Epidermal melanocyte (primary cell): ENCODE data around the gene DNASE1L3.

Source experiments
- DNase-seq: peaks from one replicate; pipeline ENCODE4 v3.0.0; 2011; ENCODE audit warnings: low spot score; ENCODE audit not compliant: insufficient read length

The DNASE1L3 gene

DNA sequence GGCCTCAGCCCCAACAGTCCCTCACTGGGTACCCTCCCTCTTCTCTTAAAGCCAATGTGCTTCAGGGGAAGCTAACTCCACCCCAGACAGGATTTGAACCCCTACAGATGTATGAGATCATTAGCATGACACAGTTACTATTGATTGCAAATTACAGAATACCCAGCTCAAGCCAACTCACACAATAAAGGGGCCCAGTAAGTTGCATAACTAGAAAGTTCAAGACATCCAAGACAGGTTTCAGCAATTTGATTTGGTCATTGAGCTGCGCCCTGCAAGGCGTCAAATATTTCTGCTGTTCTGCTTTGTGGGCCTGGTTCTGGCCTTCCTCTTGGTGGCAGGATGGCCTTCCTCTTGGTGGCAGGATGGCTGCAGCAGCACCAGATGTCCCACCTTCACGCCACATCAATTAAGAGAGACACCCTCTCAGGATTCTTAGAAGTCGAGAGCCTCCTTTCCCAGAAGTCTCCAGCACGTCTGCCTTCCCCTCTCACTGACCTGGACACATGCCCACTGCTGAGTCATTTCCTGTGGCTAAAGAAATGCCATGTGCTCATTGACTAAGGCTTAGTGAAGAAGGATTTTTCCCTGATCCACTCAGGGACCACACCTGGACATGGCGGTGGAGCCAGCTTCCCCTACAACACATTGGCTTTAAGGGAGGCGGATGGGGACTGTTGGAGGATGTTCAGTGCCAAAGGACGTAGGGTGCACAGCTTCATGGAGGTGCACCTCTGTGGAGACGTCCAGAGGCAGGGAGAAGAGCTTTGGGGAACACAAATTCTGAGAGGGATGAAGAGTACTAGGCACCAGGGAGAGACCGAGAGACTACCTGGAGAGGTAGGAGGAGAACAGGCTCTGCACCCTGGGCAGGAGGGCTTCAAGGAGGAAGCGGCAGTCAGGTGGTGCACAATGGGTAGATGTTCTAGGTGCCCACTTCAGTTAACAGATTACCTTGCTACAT lies 49.1 kb downstream of the DNASE1L3 start:
- peak; percentile 30 for DNase-seq

DNA sequence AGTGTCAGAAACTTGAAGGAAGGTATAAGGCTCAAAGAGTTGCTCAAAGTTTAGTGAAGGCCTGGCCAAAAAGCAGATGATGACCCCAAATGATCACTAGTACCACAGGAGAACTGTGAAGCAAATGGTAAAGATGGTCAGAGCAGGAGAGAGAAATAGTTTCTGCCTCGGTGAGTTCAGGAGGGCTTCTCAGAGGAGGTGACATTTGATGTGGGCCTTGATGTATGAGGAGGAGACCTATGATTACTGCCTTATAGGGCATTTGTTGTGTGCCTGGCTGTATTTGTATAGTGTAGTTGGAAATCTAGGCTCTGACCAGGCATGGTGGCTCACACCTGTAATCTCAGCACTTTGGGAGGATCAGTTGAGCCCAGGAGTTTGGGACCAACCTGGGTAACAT lies 50.4 kb downstream of the DNASE1L3 start:
- no peak for DNase-seq

DNA sequence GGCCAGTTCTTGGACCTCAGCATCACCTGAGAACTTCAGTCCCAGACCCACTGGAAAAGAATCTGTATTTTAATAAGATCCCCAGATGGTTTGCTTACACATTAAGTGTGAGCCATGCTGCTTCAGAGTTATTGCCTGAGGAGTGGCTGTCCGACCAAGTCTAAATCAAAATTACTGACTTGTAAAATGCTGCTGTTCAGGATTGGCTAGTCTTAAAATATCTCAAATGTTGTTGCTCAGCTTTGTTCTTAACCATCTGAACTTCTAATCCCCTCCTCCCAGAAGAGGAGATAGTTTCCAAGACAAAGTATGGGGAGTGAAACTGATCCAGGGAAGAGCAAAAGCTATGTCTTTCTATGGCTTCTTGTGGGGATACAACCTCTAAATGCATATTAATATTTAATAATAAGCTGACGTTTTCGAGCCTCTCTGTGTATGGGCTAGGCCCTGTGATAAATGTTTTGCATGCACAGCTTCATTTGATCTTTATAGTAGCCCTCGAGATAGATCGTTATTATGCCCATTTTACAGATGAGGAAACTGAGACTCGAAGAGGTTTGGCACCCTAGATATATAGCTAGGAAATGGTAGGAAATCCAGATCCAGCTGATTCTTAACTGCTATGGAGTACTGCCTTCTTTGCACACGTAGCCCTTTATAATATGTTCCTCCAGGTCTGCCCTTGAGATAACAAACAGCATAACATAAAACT lies 52.2 kb downstream of the DNASE1L3 start:
- DNase-seq: no peak

DNA sequence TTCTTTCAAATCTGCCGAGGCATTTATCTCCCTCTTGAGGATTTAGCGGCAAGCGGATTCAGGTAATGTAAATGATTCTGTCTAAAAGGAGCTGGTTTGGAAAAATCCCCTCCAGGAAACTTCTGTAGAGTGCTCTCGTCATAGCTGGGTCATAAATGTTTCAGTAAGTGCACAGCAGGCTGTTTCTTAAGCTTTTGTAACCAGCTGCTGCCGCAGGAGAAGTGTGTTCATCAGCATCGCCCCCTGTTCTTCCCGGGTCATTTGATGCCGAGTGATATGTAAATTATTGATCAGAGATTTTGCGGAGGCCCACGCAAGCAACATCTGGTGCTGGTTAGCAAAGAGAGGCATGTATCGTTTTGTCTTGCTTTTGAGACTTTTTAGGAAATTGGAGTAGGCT lies 53.1 kb downstream of the DNASE1L3 start:
- DNase-seq: no peak

DNA sequence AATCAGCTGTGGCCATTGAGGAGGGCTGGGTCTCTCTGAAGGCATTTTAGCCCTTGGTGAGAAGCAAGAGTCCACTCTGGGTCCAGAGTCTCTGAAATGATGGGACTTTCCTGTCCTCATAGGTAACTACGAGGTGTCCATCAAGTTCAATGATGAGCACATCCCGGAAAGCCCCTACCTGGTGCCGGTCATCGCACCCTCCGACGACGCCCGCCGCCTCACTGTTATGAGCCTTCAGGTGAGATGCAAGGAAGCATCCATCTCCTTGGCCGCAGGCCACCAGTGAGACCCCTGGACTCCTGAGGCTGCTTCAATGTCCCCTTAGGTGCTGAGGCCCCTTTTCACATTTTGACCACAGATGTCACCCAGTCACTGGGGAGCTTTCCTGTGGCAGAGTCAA lies 54.9 kb downstream of the DNASE1L3 start:
- DNase-seq: no peak

DNA sequence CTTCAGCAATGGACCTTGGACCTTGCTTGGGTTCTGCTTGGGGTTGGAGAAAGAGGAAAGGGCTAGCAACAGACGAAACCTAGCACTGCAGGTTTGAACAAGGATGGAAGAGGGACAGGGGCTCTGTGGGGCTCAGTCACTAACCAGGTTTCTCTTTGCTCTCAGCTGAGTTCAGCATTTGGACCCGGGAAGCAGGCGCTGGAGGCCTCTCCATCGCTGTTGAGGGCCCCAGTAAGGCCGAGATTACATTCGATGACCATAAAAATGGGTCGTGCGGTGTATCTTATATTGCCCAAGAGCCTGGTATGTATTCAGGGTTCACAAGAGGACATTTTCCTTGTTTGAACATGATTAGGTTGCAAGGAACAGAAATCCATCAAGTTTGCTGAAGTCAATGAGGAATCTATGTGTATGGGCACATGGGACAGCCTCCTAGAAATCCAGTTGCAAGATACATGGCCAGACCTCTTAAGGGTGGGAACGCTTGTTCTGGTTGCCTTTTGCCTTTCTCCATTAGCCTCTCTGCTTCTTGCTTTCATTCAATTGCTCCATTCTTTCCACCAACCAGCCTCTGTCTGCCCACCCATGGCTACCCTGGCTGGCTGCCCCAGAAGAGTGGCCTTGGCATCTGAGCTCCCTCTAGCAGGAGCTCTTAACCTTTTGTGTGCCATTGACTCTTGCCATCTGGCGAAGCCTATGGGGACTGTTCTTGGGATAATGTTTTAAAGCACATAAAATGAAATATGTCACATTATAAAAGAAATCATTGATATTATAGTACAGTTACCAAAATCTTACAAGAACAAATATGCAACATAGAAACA lies 55.9 kb downstream of the DNASE1L3 start:
- no peak for DNase-seq

DNA sequence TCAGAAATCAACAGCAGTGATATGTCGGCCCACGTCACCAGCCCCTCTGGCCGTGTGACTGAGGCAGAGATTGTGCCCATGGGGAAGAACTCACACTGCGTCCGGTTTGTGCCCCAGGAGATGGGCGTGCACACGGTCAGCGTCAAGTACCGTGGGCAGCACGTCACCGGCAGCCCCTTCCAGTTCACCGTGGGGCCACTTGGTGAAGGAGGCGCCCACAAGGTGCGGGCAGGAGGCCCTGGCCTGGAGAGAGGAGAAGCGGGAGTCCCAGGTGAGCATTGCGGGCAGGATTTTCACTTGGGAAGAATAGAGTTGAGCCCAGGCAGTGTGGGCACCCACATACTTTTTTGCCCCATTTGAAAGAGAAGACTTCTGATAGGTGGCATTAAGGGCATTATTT lies 57.4 kb downstream of the DNASE1L3 start:
- no peak for DNase-seq

DNA sequence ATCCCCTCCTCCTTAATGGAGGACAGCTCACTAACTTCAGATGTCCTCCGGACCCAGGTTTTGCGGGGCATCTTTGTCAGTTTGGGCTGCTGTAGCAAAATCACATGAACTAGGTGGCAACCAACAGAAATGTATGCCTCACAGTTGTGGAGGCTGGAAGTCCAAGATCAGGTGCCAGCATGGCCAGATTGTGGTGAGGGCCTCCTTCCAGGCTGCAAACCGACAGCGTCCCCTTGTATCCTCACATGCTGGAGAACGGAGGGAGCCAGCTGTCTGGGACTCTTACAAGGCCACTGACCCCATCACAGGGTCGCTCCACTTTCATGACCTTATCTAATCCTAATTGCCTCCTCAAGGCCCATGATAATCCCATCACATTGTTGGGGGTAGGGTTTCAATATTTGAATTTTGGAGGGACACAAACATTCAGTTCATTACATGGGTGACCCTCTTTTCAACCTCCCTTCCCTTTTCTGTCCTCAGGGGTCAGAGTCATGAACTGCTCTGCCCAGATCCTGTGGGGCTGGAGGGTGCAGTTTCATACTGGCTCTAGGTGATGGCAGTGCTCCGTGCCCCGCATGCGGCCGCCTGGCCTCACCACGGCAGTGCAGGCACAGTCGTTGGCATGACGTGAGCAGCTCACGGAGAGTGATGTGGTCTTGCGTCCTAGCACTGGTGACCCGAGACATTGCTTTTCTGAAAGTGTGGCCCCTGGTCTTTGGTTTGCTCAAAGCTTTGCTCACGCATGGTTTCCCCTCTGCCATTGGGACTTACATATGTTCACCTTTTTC lies 58.4 kb downstream of the DNASE1L3 start:
- no peak for DNase-seq

DNA sequence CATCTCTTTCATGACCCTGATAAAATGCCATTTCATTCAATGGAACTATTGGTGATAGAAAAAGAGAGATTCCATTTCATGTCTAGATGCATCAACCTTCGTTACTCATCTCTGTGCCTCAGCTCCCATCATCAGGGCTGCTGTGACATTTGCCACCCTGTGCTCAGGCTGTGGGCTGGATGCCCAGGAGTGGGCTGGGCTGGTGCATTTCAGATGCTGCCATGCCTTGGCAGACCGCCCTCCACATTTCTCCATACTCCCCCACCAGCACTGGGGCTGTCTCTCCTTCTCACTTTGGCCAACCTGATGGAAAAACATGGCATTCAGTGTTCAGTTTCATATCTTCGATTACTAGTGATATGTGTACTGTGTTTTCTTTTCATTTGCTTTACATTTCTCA lies 59.1 kb downstream of the DNASE1L3 start:
- no peak for DNase-seq

DNA sequence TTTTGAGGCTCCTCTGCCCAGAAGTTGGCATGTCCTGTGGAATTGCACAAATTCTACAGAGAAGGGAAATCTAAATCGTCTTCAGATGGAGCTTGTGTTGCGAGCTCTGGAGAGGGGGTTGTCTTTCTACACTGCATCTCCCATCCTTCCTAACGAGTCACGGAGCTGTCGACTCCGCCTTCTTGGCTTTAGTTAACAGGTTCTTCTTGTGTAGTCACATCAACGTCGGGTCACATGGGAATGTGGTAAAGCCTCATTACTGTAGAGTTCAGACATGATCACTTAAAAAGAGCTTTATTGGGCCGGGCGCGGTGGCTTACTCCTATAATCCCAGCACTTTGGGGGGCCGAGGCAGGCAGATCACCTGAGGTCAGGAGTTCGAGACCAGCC lies 60.0 kb downstream of the DNASE1L3 start:
- no peak for DNase-seq

DNA sequence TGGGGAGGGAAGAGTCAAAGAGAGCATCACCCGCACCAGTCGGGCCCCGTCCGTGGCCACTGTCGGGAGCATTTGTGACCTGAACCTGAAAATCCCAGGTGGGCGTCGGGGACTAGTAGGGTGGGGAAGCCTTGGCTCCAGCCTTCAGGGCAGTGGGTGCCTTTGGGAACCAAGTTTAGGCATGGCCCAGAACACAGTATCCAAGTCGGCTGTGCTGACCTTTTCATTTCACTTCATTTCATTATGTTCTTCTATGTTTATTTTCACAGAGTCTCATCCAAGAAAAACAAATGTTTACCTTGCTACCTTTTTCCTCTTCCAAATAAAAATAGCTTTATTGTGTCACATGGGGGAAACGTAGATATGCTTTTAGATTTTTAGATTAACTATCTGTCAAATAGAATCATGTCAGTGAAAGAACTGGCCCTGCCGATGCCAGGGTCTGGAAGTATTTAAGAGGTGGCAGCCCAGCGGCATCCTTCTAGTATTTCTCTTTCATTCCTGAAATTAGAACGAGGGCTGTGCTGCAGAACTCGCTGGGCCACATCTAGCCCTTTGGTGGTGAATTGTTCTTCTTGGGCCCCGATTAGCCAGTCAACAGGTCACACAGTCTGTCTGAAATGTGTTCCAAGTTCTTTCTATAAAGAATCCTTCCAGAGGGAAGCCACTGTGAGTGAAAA lies 60.5 kb downstream of the DNASE1L3 start:
- no peak for DNase-seq

DNA sequence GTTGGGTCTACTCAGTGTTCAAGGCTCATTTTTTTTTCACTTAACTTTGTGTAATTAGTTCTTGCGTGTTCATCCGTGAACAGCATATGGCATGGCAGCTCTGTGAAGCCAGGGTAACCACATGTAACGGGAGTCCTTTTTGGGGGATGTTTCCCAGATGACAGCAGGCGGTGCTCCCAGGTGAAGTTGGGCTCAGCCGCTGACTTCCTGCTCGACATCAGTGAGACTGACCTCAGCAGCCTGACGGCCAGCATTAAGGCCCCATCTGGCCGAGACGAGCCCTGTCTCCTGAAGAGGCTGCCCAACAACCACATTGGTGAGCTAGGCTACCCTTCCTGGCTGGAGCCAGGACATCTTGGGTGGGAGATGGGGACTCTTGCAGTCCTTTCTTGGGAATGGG lies 62.7 kb downstream of the DNASE1L3 start:
- DNase-seq: no peak

DNA sequence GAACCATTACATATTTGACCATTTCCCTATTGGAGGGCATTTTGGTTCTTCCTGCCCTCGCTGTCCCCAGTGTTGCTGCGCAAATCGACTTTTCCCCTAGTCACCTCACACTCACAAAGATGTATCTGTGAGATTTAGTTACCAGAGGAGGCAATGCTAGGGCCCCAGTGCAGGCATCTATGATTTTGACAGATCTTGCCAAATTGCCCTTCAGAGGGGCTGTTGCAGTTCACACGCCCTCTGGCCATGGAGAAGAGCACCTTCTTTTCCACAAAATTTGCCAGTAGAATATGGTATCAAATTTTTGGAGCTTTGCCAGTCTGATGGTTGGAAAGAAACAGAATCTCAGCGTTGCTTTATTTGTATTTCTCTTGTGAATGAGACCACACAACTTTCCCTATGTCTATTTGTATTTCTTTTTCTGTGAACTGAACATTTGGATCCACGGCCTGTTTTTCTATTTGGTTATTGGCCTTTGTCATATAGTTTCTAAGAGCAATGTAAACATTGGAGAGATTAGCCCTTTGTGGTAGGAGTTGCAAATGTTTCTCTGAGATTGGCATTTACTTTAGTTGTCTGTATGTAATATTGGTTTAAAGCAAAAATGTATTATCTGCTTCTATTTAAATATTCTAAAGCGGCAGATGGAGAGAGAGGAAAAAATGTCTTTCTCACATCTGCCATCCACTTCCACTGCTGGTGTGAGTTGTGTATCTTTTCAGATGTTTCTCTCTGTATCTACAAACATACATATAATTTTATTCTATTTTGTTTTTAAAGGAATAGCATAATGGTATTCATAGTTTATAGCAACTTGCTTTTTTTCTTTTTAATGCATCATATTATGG lies 66.1 kb downstream of the DNASE1L3 start:
- no peak for DNase-seq

DNA sequence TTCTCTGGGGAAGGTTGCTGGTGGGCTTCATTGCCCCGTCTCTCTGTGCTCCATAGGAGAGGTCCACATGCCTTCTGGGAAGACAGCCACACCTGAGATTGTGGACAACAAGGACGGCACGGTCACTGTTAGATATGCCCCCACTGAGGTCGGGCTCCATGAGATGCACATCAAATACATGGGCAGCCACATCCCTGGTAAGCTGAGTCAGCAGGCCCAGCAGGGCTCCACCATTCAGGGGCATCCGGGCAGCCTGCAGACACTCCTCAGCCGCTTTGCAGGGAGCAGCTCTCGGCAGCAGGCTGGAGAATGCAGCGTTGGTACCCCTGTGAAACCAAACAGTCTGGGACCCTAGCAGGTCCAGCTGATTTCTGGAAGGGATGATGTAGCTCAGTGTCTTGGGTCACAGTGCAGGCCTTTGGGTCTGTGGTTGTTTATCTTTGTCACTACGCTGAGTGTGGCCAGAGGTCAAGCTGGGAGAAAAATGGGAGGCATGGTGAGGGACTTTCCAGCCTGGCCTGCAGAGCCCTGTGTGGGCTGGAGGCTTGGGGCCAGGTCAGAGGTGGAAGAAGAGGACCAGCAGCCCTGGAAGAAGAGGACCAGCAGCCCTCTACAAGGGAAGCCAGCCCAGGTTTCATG lies 67.2 kb downstream of the DNASE1L3 start:
- DNase-seq: no peak
